ENCODE data around the gene MEX3D. TPM values are rescaled to one million over a fixed set of nuclear protein-coding genes. Genes with fewer than 3 reads are reported as not detected.

MEX3D gene
- total and polyA plus RNA-seq, 4 donors, result 0.92 to 9.1 (median 5.2) TPM

DNA sequence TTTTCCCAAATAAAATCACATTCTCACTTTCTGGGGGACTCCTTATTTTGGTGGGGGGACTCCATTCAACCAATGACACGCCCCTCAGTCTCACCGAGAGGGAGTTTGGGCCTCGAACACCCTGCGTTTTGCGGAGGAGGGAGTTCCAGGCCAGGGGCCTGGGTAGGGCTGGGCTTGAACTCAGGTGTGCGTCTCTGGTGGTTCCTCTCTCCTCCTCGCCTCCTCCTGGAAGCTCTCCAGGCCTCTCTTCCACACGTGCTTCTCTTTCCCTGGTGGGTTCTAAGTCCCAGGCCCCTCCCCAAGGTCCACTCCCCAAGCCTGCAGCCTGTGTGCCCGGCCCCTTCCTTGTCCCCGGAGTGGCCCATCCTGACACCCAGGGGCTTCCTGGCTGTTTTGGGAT is 14.7 kb downstream of the MEX3D start:
- Histone ChIP-seq H3K9ac (ENCODE audit: low read depth in 1 of 2, low read length in 2 of 2) (no peak overlapping the region), H3K4me3 (ENCODE audit: low read depth in 1 of 3, low read length in 3 of 3) (no peak overlapping the region), H3K36me3 (ENCODE audit: control insufficient read depth in 4 of 4, insufficient read depth in 3 of 4, low read depth in 1 of 4, low read length in 3 of 4) (peaks cover 0 to 3% (median 0%) of the 10 kb centered on the region in 4 donors), H3K27ac (ENCODE audit: low read depth in 1 of 2, low read length in 2 of 2) (no peak overlapping the region), H3K9me3 (ENCODE audit: control insufficient read depth in 4 of 4, low read length in 3 of 4) (no peaks in the 10 kb centered on the region), H3K4me1 (ENCODE audit: control insufficient read depth in 4 of 4, insufficient read depth in 4 of 4, low read length in 3 of 4) (no peaks in the 10 kb centered on the region), H3K27me3 (ENCODE audit: control insufficient read depth in 4 of 4, insufficient read depth in 4 of 4, low read length in 3 of 4) (no peaks in the 10 kb centered on the region)
- DNase-seq (ENCODE audit: low spot score), result no peak
- no peak for TF ChIP-seq FOXA2 (IDR thresholded peaks at IDR 0.05)
- TF ChIP-seq YY1 (IDR thresholded peaks at IDR 0.05), result no peak
- TF ChIP-seq CTCF (IDR thresholded peaks at IDR 0.05; ENCODE audit: low read depth, low read length, missing input control), result no peak
- TF ChIP-seq FOXA1 (IDR thresholded peaks at IDR 0.05), result no peak
- TF ChIP-seq REST (IDR thresholded peaks at IDR 0.05), result no peak
- TF ChIP-seq GABPA (IDR thresholded peaks at IDR 0.05 in 1 of 2, conservative IDR thresholded peaks at IDR 0.05 in 1 of 2), result no peak
- no peak for TF ChIP-seq RXRA (IDR thresholded peaks at IDR 0.05)
- TF ChIP-seq HNF4A (conservative IDR thresholded peaks at IDR 0.05), result no peak
- no peak for TF ChIP-seq TAF1 (conservative IDR thresholded peaks at IDR 0.05)
- no peak for TF ChIP-seq JUND (IDR thresholded peaks at IDR 0.05)
- WGBS, result 88% methylated on average over 10 of the region's 10 CpGs

GRCh38 chr19:1551068-1552040 is 16.8 kb downstream of the MEX3D start:
- H3K4me3 ChIP-seq (ENCODE audit: low read depth in 1 of 3, low read length in 3 of 3), result no peak overlapping the region
- TF ChIP-seq, protein P1, sequence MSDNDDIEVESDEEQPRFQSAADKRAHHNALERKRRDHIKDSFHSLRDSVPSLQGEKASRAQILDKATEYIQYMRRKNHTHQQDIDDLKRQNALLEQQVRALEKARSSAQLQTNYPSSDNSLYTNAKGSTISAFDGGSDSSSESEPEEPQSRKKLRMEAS (IDR thresholded peaks at IDR 0.05), result no peak
- TF ChIP-seq EGR1 (IDR thresholded peaks at IDR 0.05; ENCODE audit: low read depth in 2 of 2), result no peak
- TF ChIP-seq YY1 (IDR thresholded peaks at IDR 0.05), result no peak
- peaks cover 0 to 3% (median 0%) of the 10 kb centered on the region in 4 donors for H3K36me3 ChIP-seq (ENCODE audit: control insufficient read depth in 4 of 4, insufficient read depth in 3 of 4, low read depth in 1 of 4, low read length in 3 of 4)
- no peak overlapping the region for H3K27ac ChIP-seq (ENCODE audit: low read depth in 1 of 2, low read length in 2 of 2)
- no peak overlapping the region for H3K9ac ChIP-seq (ENCODE audit: low read depth in 1 of 2, low read length in 2 of 2)
- WGBS, result 82% methylated on average over 17 of the region's 17 CpGs
- no peaks in the 10 kb centered on the region for H3K9me3 ChIP-seq (ENCODE audit: control insufficient read depth in 4 of 4, low read length in 3 of 4)
- no peak for DNase-seq (ENCODE audit: low spot score)
- H3K4me1 ChIP-seq (ENCODE audit: control insufficient read depth in 4 of 4, insufficient read depth in 4 of 4, low read length in 3 of 4), result no peaks in the 10 kb centered on the region
- H3K27me3 ChIP-seq (ENCODE audit: control insufficient read depth in 4 of 4, insufficient read depth in 4 of 4, low read length in 3 of 4), result no peaks in the 10 kb centered on the region
